ENCODE results near the gene DYNLL1. TPM values are rescaled to one million over a fixed set of nuclear protein-coding genes. Genes with fewer than 3 reads are reported as not detected.

DYNLL1 gene
- total and polyA plus RNA-seq, 2 of the 13 experiments (the other 11 are each of a cell fraction or from before 2014, with no cell fraction given), result 271 to 294 TPM

DNA sequence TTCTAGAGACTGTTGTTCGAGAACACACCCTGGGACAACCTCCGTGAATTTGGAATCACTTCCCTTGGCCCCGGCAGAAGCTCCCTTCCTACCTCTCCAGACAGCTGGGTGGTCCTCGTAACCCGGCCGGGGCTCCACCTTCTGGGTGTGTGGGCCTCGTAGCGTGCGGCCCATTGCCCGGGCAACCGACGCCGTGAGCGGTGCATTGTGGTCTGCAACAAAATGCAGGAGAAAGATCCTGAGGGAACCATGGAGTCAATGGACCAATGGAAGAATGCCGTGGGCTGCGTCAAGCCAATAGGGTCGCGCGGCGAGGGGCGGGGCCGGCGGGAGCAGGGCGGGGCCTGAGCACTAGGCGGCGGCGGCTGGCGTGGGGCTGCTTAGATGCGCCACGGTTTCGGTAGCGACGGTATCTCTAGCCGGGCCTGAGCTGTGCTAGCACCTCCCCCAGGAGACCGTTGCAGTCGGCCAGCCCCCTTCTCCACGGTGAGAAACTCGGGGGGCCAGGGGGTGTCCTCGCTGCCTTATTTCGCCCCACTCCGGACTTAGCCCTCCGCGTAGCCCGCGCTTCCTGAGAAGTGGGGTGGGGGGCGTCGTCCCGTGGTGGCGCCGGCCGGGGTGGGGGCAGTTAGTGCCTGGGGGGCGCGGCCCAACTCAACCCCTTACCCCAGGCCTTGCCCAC is at the start of gene DYNLL1 (continued):
- TF ChIP-seq POLR2AphosphoS5 (IDR thresholded peaks at IDR 0.05; ENCODE audit: low read depth, low read length), result peak; percentile 95
- TF ChIP-seq SIX1 (CRISPR knock-in tag; IDR thresholded peaks at IDR 0.05; ENCODE audit: borderline replicate concordance), result no peak
- no peak for TF ChIP-seq ZNF33A (CRISPR knock-in tag; IDR thresholded peaks at IDR 0.05; ENCODE audit: borderline replicate concordance)
- no peak for TF ChIP-seq ZNF260 (CRISPR knock-in tag; IDR thresholded peaks at IDR 0.05; ENCODE audit: borderline replicate concordance, low read depth)
- TF ChIP-seq, protein P1, sequence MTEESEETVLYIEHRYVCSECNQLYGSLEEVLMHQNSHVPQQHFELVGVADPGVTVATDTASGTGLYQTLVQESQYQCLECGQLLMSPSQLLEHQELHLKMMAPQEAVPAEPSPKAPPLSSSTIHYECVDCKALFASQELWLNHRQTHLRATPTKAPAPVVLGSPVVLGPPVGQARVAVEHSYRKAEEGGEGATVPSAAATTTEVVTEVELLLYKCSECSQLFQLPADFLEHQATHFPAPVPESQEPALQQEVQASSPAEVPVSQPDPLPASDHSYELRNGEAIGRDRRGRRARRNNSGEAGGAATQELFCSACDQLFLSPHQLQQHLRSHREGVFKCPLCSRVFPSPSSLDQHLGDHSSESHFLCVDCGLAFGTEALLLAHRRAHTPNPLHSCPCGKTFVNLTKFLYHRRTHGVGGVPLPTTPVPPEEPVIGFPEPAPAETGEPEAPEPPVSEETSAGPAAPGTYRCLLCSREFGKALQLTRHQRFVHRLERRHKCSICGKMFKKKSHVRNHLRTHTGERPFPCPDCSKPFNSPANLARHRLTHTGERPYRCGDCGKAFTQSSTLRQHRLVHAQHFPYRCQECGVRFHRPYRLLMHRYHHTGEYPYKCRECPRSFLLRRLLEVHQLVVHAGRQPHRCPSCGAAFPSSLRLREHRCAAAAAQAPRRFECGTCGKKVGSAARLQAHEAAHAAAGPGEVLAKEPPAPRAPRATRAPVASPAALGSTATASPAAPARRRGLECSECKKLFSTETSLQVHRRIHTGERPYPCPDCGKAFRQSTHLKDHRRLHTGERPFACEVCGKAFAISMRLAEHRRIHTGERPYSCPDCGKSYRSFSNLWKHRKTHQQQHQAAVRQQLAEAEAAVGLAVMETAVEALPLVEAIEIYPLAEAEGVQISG (CRISPR knock-in tag; IDR thresholded peaks at IDR 0.05), result no peak; the same call in 1 of the 2 replicates
- TF ChIP-seq ZBTB1 (CRISPR knock-in tag; IDR thresholded peaks at IDR 0.05; ENCODE audit: borderline replicate concordance), result no peak
- TF ChIP-seq, protein P2, sequence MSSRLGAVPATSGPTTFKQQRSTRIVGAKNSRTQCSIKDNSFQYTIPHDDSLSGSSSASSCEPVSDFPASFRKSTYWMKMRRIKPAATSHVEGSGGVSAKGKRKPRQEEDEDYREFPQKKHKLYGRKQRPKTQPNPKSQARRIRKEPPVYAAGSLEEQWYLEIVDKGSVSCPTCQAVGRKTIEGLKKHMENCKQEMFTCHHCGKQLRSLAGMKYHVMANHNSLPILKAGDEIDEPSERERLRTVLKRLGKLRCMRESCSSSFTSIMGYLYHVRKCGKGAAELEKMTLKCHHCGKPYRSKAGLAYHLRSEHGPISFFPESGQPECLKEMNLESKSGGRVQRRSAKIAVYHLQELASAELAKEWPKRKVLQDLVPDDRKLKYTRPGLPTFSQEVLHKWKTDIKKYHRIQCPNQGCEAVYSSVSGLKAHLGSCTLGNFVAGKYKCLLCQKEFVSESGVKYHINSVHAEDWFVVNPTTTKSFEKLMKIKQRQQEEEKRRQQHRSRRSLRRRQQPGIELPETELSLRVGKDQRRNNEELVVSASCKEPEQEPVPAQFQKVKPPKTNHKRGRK (CRISPR knock-in tag; IDR thresholded peaks at IDR 0.05), result no peak
- TF ChIP-seq, protein P3, sequence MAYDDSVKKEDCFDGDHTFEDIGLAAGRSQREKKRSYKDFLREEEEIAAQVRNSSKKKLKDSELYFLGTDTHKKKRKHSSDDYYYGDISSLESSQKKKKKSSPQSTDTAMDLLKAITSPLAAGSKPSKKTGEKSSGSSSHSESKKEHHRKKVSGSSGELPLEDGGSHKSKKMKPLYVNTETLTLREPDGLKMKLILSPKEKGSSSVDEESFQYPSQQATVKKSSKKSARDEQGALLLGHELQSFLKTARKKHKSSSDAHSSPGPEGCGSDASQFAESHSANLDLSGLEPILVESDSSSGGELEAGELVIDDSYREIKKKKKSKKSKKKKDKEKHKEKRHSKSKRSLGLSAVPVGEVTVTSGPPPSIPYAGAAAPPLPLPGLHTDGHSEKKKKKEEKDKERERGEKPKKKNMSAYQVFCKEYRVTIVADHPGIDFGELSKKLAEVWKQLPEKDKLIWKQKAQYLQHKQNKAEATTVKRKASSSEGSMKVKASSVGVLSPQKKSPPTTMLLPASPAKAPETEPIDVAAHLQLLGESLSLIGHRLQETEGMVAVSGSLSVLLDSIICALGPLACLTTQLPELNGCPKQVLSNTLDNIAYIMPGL (CRISPR knock-in tag; IDR thresholded peaks at IDR 0.05; ENCODE audit: borderline replicate concordance in 1 of 2, low read depth in 1 of 2), result no peak
- TF ChIP-seq, protein P4, sequence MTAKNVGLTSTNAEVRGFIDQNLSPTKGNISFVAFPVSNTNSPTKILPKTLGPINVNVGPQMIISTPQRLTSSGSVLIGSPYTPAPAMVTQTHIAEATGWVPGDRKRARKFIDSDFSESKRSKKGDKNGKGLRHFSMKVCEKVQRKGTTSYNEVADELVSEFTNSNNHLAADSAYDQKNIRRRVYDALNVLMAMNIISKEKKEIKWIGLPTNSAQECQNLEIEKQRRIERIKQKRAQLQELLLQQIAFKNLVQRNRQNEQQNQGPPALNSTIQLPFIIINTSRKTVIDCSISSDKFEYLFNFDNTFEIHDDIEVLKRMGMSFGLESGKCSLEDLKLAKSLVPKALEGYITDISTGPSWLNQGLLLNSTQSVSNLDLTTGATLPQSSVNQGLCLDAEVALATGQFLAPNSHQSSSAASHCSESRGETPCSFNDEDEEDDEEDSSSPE (CRISPR knock-in tag; IDR thresholded peaks at IDR 0.05), result peak; percentile 54
- TF ChIP-seq, protein P5, sequence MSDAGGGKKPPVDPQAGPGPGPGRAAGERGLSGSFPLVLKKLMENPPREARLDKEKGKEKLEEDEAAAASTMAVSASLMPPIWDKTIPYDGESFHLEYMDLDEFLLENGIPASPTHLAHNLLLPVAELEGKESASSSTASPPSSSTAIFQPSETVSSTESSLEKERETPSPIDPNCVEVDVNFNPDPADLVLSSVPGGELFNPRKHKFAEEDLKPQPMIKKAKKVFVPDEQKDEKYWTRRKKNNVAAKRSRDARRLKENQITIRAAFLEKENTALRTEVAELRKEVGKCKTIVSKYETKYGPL (CRISPR knock-in tag; IDR thresholded peaks at IDR 0.05), result no peak; the same call in 1 of the 2 replicates
- no peak for TF ChIP-seq ZNF296 (CRISPR knock-in tag; conservative IDR thresholded peaks at IDR 0.05)
- TF ChIP-seq SRSF4 (IDR thresholded peaks at IDR 0.05; ENCODE audit: low read depth, low read length, poor library complexity, severe bottlenecking), result no peak
- TF ChIP-seq ZBTB38 (CRISPR knock-in tag; IDR thresholded peaks at IDR 0.05), result peak; percentile 26; the same call in 1 of the 2 replicates
- TF ChIP-seq, protein P6, sequence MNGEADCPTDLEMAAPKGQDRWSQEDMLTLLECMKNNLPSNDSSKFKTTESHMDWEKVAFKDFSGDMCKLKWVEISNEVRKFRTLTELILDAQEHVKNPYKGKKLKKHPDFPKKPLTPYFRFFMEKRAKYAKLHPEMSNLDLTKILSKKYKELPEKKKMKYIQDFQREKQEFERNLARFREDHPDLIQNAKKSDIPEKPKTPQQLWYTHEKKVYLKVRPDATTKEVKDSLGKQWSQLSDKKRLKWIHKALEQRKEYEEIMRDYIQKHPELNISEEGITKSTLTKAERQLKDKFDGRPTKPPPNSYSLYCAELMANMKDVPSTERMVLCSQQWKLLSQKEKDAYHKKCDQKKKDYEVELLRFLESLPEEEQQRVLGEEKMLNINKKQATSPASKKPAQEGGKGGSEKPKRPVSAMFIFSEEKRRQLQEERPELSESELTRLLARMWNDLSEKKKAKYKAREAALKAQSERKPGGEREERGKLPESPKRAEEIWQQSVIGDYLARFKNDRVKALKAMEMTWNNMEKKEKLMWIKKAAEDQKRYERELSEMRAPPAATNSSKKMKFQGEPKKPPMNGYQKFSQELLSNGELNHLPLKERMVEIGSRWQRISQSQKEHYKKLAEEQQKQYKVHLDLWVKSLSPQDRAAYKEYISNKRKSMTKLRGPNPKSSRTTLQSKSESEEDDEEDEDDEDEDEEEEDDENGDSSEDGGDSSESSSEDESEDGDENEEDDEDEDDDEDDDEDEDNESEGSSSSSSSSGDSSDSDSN (CRISPR knock-in tag; IDR thresholded peaks at IDR 0.05), result peak; percentile 70
- peak; percentile 74; the same call in 1 of the 2 replicates for TF ChIP-seq GABPB1 (CRISPR knock-in tag; IDR thresholded peaks at IDR 0.05)
- no peak for TF ChIP-seq JARID2 (CRISPR knock-in tag; IDR thresholded peaks at IDR 0.05; ENCODE audit: insufficient replicate concordance)
